ENCODE data around the gene UBA1.

- TF ChIP-seq CTCF (IDR thresholded peaks at IDR 0.05) (no peak), POLR2A (IDR thresholded peaks at IDR 0.05) (no peak), POLR2AphosphoS5 (IDR thresholded peaks at IDR 0.05) (no peak)
These were observed 14.3 kb upstream of the UBA1 start for GRCh38 chrX:47179221-47179927.

Measured in prostate gland (tissue), 2 donors.